Measurements from ENCODE around the gene CLTRN. TPM values are rescaled to one million over a fixed set of nuclear protein-coding genes. Genes with fewer than 3 reads are reported as not detected.

CLTRN gene
- total RNA-seq, 1 donor from 2014 or later = not detected

DNA sequence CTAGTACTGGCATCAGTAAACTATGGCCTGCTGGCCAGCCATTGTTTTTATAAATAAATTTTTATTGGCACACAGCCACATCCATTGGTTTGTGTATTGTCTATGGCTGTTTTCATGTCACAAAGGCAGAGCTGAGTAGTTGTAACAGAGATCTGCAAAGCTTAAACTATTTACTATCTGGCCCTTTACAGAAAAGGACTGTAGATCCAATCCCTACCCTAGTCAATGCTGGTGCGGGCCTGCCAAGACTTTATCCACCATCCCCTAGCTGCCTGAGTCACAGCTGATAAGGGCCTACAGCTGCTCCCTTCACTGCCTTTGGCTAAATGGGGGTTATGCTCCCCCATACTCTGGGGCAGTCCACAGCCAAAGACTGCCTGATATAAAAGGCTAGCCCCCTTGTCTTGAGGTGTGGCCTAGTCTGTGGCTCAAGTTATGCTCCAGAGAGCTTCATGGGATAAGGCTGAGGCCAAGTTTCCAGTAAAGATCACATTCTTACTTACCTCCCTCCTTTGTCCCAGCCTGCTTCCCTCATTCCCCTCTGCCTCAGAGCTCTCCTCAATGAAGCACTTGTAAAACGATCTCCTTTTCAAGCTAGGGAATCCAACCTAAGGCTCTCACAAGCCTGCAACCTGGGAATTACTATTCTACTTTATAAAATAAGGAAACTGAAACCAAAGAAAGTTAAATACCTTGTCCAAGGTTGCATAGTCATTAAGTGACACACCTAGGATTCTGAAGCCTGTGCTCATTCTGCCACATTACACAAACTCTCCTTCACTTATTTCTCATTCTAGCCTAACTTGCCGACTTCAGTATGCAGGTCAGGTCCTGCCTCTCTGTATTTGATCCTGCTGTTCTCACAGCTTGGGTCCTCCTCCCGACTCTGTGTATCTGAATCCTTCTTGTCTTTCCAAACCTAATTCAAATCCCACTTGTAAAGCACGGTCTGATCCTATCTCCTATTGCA is 84.5 kb downstream of the CLTRN start:
- DNase-seq (ENCODE audit: low spot score) = no peak

Other genes with a start within 250 kb of the CLTRN start
- 30.0 TPM for gene PIR, start 171.5 kb downstream of the CLTRN start, total RNA-seq
- 1.7 TPM for gene BMX, start 164.0 kb downstream of the CLTRN start, total RNA-seq
- gene ACE2, start 63.8 kb downstream of the CLTRN start, total RNA-seq = 6.2 TPM
- 14.1 TPM for gene CA5B, start 73.5 kb upstream of the CLTRN start, total RNA-seq
- gene ZRSR2, start 125.7 kb upstream of the CLTRN start, total RNA-seq = 9.9 TPM
- 29.0 TPM for gene AP1S2, start 190.0 kb upstream of the CLTRN start, total RNA-seq

All from mesenteric fat pad (tissue), 1 donor.